ENCODE measurements around the gene KDM2A. TPM values are rescaled to one million over a fixed set of nuclear protein-coding genes. Genes with fewer than 3 reads are reported as not detected.

Gene KDM2A
- total RNA-seq (ENCODE audit: unreplicated experiment), result 71.0 TPM
- long read RNA-seq, partial matches to known transcripts, result 1 of 5 reads
- long read RNA-seq, other reads (novel, unspliced or antisense), result 4 of 5 reads

DNA sequence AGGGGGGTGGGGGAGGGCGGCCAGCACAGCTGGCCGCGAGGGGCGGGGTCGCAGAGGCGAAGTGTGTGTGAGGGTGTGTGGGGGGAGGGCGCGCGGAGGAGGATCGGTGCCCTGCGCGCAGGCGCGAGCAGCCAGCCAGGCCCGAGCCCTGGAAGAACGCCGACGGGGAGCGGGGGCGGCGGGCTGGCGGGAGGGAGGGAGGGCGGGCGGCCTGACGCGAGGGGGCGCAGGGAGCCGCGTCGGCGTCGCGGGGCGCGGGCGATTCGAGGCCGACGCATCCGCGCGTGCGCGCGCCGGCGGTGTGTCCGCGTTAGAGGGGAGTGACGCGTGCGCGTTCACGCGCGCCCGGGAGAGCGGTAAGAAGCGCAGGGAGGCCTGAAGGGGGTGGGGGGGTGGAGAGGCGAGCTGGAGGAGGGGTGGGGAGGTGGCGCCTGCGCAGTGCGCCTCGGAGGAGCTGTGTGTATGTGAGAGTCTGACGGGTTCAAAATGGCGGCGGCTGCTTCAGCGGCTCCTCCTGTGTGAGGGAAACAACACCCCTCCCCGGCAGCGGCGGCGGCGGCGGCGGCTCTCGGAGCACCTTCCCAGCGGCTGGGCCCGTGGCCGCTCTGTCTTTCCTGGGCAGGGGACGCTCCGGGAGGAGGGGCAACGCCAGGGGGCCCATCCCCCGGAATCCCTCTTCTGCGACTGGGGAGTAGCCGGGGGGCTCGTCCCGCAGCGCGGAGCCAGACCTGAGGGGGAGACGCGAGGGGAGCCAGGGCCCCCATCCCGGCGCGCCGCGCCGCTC, at the start of gene KDM2A:
Gene KDM2A, plus strand, starts transcription at position 463 of the 784 bp plus-strand sequence. CDS start 2,054 bp downstream, outside the sequence.
- H3K36me3 Mint-ChIP-seq (ENCODE audit: unreplicated experiment), result no peaks in the 10 kb centered on the region
- peak within 1 kb of the TSS; percentile 89 for H3K27ac Mint-ChIP-seq (ENCODE audit: unreplicated experiment)
- peak; percentile 99 for DNase-seq
- peak; percentile 34 for TF ChIP-seq CTCF (IDR thresholded peaks at IDR 0.05; ENCODE audit: partially characterized antibody, unreplicated experiment)
- H3K4me1 Mint-ChIP-seq (ENCODE audit: low read depth, unreplicated experiment), result peaks cover 5% of the 10 kb centered on the region
- peaks cover 7% of the 10 kb centered on the region for H3K27me3 Mint-ChIP-seq (ENCODE audit: unreplicated experiment)
- peak within 1 kb of the TSS; percentile 95 for H3K4me3 Mint-ChIP-seq (ENCODE audit: unreplicated experiment)
- peaks cover 7% of the 10 kb centered on the region for H3K9me3 Mint-ChIP-seq (ENCODE audit: unreplicated experiment)

GRCh38 chr11:67071420-67072284, 47.4 kb upstream of the KDM2A start:
- no peaks in the 10 kb centered on the region for H3K4me1 Mint-ChIP-seq (ENCODE audit: low read depth, unreplicated experiment)
- no peaks in the 10 kb centered on the region for H3K36me3 Mint-ChIP-seq (ENCODE audit: unreplicated experiment)
- peak; percentile 91 for TF ChIP-seq CTCF (IDR thresholded peaks at IDR 0.05; ENCODE audit: partially characterized antibody, unreplicated experiment)
- H3K27ac Mint-ChIP-seq (ENCODE audit: unreplicated experiment), result no peak overlapping the region
- H3K4me3 Mint-ChIP-seq (ENCODE audit: unreplicated experiment), result no peak overlapping the region
- peaks cover 7% of the 10 kb centered on the region for H3K27me3 Mint-ChIP-seq (ENCODE audit: unreplicated experiment)
- peak; percentile 88 for DNase-seq
- no peaks in the 10 kb centered on the region for H3K9me3 Mint-ChIP-seq (ENCODE audit: unreplicated experiment)

DNA sequence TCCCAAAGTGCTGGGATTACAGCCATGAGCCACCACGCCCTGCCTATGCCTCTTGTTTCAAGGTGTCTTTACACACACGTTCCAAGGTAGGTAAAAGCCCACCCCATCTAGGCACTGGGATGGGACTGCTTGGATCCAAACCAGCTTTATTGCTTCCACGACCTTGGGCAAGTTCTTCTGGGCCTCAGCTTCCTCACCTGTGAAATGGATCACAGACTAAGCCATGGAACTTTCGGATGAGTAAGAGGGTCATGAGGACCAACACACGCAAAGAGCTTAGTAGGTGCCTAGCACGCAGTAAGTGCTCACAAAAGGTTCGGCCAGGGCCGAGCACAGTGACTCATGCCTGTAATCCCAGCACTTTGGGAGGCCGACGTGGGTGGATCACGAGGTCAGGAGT, 46.8 kb upstream of the KDM2A start:
- Mint-ChIP-seq H3K9me3 (ENCODE audit: unreplicated experiment) (no peaks in the 10 kb centered on the region), H3K27ac (ENCODE audit: unreplicated experiment) (no peak overlapping the region), H3K36me3 (ENCODE audit: unreplicated experiment) (no peaks in the 10 kb centered on the region), H3K4me1 (ENCODE audit: low read depth, unreplicated experiment) (no peaks in the 10 kb centered on the region), H3K4me3 (ENCODE audit: unreplicated experiment) (no peak overlapping the region), H3K27me3 (ENCODE audit: unreplicated experiment) (peaks cover 7% of the 10 kb centered on the region)
- TF ChIP-seq CTCF (IDR thresholded peaks at IDR 0.05; ENCODE audit: partially characterized antibody, unreplicated experiment), result no peak
- DNase-seq, result no peak

- H3K27me3 Mint-ChIP-seq (ENCODE audit: unreplicated experiment), result peaks cover 7% of the 10 kb centered on the region
- no peak overlapping the region for H3K27ac Mint-ChIP-seq (ENCODE audit: unreplicated experiment)
- no peak for TF ChIP-seq CTCF (IDR thresholded peaks at IDR 0.05; ENCODE audit: partially characterized antibody, unreplicated experiment)
- DNase-seq, result no peak
- H3K36me3 Mint-ChIP-seq (ENCODE audit: unreplicated experiment), result no peaks in the 10 kb centered on the region
- H3K9me3 Mint-ChIP-seq (ENCODE audit: unreplicated experiment), result no peaks in the 10 kb centered on the region
- H3K4me1 Mint-ChIP-seq (ENCODE audit: low read depth, unreplicated experiment), result no peaks in the 10 kb centered on the region
- no peak overlapping the region for H3K4me3 Mint-ChIP-seq (ENCODE audit: unreplicated experiment)
Measured at GRCh38 chr11:67073908-67074307, 45.2 kb upstream of the KDM2A start.
